ENCODE data around the gene ZNF273. TPM values are rescaled to one million over a fixed set of nuclear protein-coding genes. Genes with fewer than 3 reads are reported as not detected.

Gene ZNF273
- total RNA-seq, 1 donor from 2014 or later = 17.1 TPM

- H3K27me3 Mint-ChIP-seq (ENCODE audit: low read depth) = no peaks in the 10 kb centered on the region
- H3K4me3 Mint-ChIP-seq = peak overlapping the region; percentile 65
- no peak overlapping the region for H3K27ac Mint-ChIP-seq (ENCODE audit: unreplicated experiment)
- H3K4me1 Mint-ChIP-seq = no peaks in the 10 kb centered on the region
- DNase-seq (ENCODE audit: low read depth, low spot score) = no peak
- TF ChIP-seq CTCF (conservative IDR thresholded peaks at IDR 0.05) = no peak
- no peaks in the 10 kb centered on the region for H3K36me3 Mint-ChIP-seq (ENCODE audit: low read depth)
- peaks cover 2% of the 10 kb centered on the region for H3K9me3 Mint-ChIP-seq
These were observed 25.1 kb upstream of the ZNF273 start for GRCh38 chr7:64877714-64878610.

- no peak for DNase-seq (ENCODE audit: low read depth, low spot score)
- no peaks in the 10 kb centered on the region for H3K36me3 Mint-ChIP-seq (ENCODE audit: low read depth)
- no peak overlapping the region for H3K4me3 Mint-ChIP-seq
- no peaks in the 10 kb centered on the region for H3K27me3 Mint-ChIP-seq (ENCODE audit: low read depth)
- H3K9me3 Mint-ChIP-seq = peaks cover 2% of the 10 kb centered on the region
- no peak for TF ChIP-seq CTCF (conservative IDR thresholded peaks at IDR 0.05)
- no peaks in the 10 kb centered on the region for H3K4me1 Mint-ChIP-seq
- H3K27ac Mint-ChIP-seq (ENCODE audit: unreplicated experiment) = no peak overlapping the region
These were observed 24.4 kb upstream of the ZNF273 start for GRCh38 chr7:64878684-64879083.

GRCh38 chr7:64879086-64879730 is 23.9 kb upstream of the ZNF273 start:
- DNase-seq (ENCODE audit: low read depth, low spot score) = no peak
- no peaks in the 10 kb centered on the region for H3K36me3 Mint-ChIP-seq (ENCODE audit: low read depth)
- H3K4me1 Mint-ChIP-seq = no peaks in the 10 kb centered on the region
- H3K27ac Mint-ChIP-seq (ENCODE audit: unreplicated experiment) = no peak overlapping the region
- H3K9me3 Mint-ChIP-seq = peaks cover 5% of the 10 kb centered on the region
- no peaks in the 10 kb centered on the region for H3K27me3 Mint-ChIP-seq (ENCODE audit: low read depth)
- no peak for TF ChIP-seq CTCF (conservative IDR thresholded peaks at IDR 0.05)
- H3K4me3 Mint-ChIP-seq = no peak overlapping the region

GRCh38 chr7:64879800-64880199 is 23.3 kb upstream of the ZNF273 start:
- H3K27ac Mint-ChIP-seq (ENCODE audit: unreplicated experiment) = no peak overlapping the region
- no peaks in the 10 kb centered on the region for H3K4me1 Mint-ChIP-seq
- peaks cover 5% of the 10 kb centered on the region for H3K9me3 Mint-ChIP-seq
- H3K4me3 Mint-ChIP-seq = no peak overlapping the region
- no peaks in the 10 kb centered on the region for H3K27me3 Mint-ChIP-seq (ENCODE audit: low read depth)
- H3K36me3 Mint-ChIP-seq (ENCODE audit: low read depth) = no peaks in the 10 kb centered on the region
- TF ChIP-seq CTCF (conservative IDR thresholded peaks at IDR 0.05) = no peak
- DNase-seq (ENCODE audit: low read depth, low spot score) = no peak

GRCh38 chr7:64880322-64881297 is 22.5 kb upstream of the ZNF273 start:
- DNase-seq (ENCODE audit: low read depth, low spot score) = no peak
- H3K4me1 Mint-ChIP-seq = no peaks in the 10 kb centered on the region
- no peak overlapping the region for H3K27ac Mint-ChIP-seq (ENCODE audit: unreplicated experiment)
- peaks cover 5% of the 10 kb centered on the region for H3K9me3 Mint-ChIP-seq
- H3K27me3 Mint-ChIP-seq (ENCODE audit: low read depth) = peaks cover 3% of the 10 kb centered on the region
- no peak for TF ChIP-seq CTCF (conservative IDR thresholded peaks at IDR 0.05)
- H3K4me3 Mint-ChIP-seq = no peak overlapping the region
- no peaks in the 10 kb centered on the region for H3K36me3 Mint-ChIP-seq (ENCODE audit: low read depth)
